SK-N-SH treated with all-trans-retinoic acid at 6 μM for 48 hours (cell line): ENCODE measurements around the gene DSTYK.

Experiments
- ATAC-seq: fragments of 200-7000 bp; cut with Tn5 transposase; 3 replicates; pipeline ENCODE4 v1.9.1; 2020; ENCODE audit warnings: mild to moderate bottlenecking, moderate library complexity
- CSDC2 ChIP-seq: fragments of 250-450 bp; sonication (Bioruptor Pico); IDR thresholded peaks from 2 replicates; pipeline ENCODE4 v1.5.0; 2020; ENCODE audit warnings: mild to moderate bottlenecking, moderate library complexity
- ESRRG ChIP-seq: fragments of 250-450 bp; sonication (Bioruptor Pico); IDR thresholded peaks from 2 replicates; pipeline ENCODE4 v1.6.1; 2021; ENCODE audit warnings: mild to moderate bottlenecking
- GLIS3 ChIP-seq: fragments of 250-450 bp; sonication (Bioruptor Pico); IDR thresholded peaks from 2 replicates; pipeline ENCODE4 v1.5.0; 2020; ENCODE audit warnings: mild to moderate bottlenecking, moderate library complexity
- OSR1 ChIP-seq: fragments of 250-450 bp; sonication (Bioruptor Pico); IDR thresholded peaks from 2 replicates; pipeline ENCODE4 v1.8.0; 2022; ENCODE audit warnings: moderate library complexity, mild to moderate bottlenecking, inconsistent platforms
- PPARA ChIP-seq: fragments of 250-450 bp; sonication (Bioruptor Pico); IDR thresholded peaks from 2 replicates; pipeline ENCODE4 v1.5.0; 2020; ENCODE audit warnings: mild to moderate bottlenecking, borderline replicate concordance
- SNAI2 ChIP-seq: fragments of 250-450 bp; sonication (Bioruptor Pico); IDR thresholded peaks from 2 replicates; pipeline ENCODE4 v1.5.0; 2020; ENCODE audit warnings: mild to moderate bottlenecking, moderate library complexity
- TCF4 ChIP-seq: fragments of 250-450 bp; sonication (Bioruptor Pico); IDR thresholded peaks from 2 replicates; pipeline ENCODE4 v1.8.0; 2021; ENCODE audit warnings: mild to moderate bottlenecking, moderate library complexity, borderline replicate concordance
- TOX ChIP-seq: fragments of 250-450 bp; sonication (Bioruptor Pico); IDR thresholded peaks from 2 replicates; pipeline ENCODE4 v1.8.0; 2021; ENCODE audit warnings: mild to moderate bottlenecking, moderate library complexity, borderline replicate concordance
- ZC3H10 ChIP-seq: fragments of 250-450 bp; sonication (Bioruptor Pico); IDR thresholded peaks from 2 replicates; pipeline ENCODE4 v1.5.1; 2021; ENCODE audit warnings: mild to moderate bottlenecking, moderate library complexity
- ZFP30 ChIP-seq: fragments of 450-650 bp; formaldehyde crosslinking; IDR thresholded peaks from 2 replicates; pipeline ENCODE4 v1.5.0; 2022; ENCODE audit warnings: mild to moderate bottlenecking, moderate library complexity
- ZNF70 ChIP-seq: fragments of 450-650 bp; formaldehyde crosslinking; IDR thresholded peaks from 2 replicates; pipeline ENCODE4 v1.5.0; 2020; ENCODE audit warnings: mild to moderate bottlenecking, moderate library complexity
- ZNF8 ChIP-seq: fragments of 450-650 bp; formaldehyde crosslinking; IDR thresholded peaks from 2 replicates; pipeline ENCODE4 v1.5.0; 2020; ENCODE audit warnings: mild to moderate bottlenecking, moderate library complexity
- TF ChIP-seq, protein P1 (sequence below): fragments of 250-450 bp; sonication (Bioruptor Pico); IDR thresholded peaks from 2 replicates; pipeline ENCODE4 v1.5.1; 2021; ENCODE audit warnings: mild to moderate bottlenecking, moderate library complexity
- TF ChIP-seq, protein P2 (sequence below): fragments of 250-450 bp; sonication (Bioruptor Pico); IDR thresholded peaks from 2 replicates; pipeline ENCODE4 v1.5.0; 2020; ENCODE audit warnings: mild to moderate bottlenecking, moderate library complexity
- TF ChIP-seq, protein P3 (sequence below): fragments of 250-450 bp; sonication (Bioruptor Pico); IDR thresholded peaks from 2 replicates; pipeline ENCODE4 v1.5.1; 2020; ENCODE audit warnings: low read depth, mild to moderate bottlenecking, moderate library complexity

DSTYK gene

DNA sequence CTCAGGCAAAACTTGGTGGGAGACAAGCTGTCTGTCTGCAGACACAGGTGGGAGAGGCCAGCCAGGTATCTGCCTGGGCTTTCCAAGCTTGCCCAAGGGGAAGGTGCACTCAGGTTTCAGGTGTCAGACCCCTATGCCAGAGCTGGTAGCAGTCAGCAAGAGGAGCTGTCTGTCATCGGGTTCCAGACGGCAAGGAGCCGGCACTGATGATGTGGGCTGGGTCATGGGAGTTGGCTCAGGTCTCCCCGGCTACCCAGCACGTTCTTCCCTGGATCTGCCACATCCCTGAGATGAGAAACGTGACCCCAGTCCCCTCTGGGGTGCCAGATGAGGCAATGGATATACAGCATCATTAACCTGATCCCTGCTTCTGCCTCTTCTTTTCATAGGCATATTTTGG is 39.2 kb upstream of the DSTYK start:
- no peak for ATAC-seq
- TF ChIP-seq ZFP30 (CRISPR knock-in tag) = no peak
- TF ChIP-seq ZC3H10 (CRISPR knock-in tag) = no peak
- no peak for TF ChIP-seq CSDC2 (CRISPR knock-in tag)
- TF ChIP-seq, protein P1, sequence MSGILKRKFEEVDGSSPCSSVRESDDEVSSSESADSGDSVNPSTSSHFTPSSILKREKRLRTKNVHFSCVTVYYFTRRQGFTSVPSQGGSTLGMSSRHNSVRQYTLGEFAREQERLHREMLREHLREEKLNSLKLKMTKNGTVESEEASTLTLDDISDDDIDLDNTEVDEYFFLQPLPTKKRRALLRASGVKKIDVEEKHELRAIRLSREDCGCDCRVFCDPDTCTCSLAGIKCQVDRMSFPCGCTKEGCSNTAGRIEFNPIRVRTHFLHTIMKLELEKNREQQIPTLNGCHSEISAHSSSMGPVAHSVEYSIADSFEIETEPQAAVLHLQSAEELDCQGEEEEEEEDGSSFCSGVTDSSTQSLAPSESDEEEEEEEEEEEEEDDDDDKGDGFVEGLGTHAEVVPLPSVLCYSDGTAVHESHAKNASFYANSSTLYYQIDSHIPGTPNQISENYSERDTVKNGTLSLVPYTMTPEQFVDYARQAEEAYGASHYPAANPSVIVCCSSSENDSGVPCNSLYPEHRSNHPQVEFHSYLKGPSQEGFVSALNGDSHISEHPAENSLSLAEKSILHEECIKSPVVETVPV (CRISPR knock-in tag) = no peak
- TF ChIP-seq OSR1 (CRISPR knock-in tag) = no peak
- no peak for TF ChIP-seq TCF4 (CRISPR knock-in tag)
- TF ChIP-seq PPARA (CRISPR knock-in tag) = no peak
- no peak for TF ChIP-seq SNAI2 (CRISPR knock-in tag)
- TF ChIP-seq TOX (CRISPR knock-in tag) = no peak
- no peak for TF ChIP-seq GLIS3 (CRISPR knock-in tag)
- TF ChIP-seq, protein P2, sequence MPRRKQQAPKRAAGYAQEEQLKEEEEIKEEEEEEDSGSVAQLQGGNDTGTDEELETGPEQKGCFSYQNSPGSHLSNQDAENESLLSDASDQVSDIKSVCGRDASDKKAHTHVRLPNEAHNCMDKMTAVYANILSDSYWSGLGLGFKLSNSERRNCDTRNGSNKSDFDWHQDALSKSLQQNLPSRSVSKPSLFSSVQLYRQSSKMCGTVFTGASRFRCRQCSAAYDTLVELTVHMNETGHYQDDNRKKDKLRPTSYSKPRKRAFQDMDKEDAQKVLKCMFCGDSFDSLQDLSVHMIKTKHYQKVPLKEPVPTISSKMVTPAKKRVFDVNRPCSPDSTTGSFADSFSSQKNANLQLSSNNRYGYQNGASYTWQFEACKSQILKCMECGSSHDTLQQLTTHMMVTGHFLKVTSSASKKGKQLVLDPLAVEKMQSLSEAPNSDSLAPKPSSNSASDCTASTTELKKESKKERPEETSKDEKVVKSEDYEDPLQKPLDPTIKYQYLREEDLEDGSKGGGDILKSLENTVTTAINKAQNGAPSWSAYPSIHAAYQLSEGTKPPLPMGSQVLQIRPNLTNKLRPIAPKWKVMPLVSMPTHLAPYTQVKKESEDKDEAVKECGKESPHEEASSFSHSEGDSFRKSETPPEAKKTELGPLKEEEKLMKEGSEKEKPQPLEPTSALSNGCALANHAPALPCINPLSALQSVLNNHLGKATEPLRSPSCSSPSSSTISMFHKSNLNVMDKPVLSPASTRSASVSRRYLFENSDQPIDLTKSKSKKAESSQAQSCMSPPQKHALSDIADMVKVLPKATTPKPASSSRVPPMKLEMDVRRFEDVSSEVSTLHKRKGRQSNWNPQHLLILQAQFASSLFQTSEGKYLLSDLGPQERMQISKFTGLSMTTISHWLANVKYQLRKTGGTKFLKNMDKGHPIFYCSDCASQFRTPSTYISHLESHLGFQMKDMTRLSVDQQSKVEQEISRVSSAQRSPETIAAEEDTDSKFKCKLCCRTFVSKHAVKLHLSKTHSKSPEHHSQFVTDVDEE (CRISPR knock-in tag) = no peak
- TF ChIP-seq ZNF8 = no peak
- TF ChIP-seq ZNF70 (CRISPR knock-in tag) = no peak

DNA sequence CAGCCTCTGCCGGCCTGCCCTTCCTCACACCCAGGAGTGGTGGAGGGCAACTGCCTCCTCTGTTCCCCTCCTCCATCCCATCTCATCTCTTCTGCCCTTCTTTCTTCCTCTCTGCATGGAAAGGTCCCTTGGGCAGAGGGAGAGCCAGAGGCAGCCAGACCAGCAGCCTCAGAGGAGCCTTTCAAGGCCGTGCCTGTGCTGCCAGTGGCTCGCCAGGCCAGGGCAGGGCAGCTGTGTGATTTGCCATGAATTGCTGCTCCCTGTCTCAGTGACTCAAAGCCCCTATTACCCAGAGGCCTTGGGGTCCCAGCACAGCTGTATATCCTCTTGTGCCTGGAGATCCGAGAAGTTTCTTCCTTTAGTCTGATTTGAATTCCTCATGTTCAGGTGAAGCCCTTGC is 38.1 kb upstream of the DSTYK start:
- TF ChIP-seq, protein P2 (CRISPR knock-in tag) = no peak
- TF ChIP-seq TCF4 (CRISPR knock-in tag) = no peak
- TF ChIP-seq, protein P3, sequence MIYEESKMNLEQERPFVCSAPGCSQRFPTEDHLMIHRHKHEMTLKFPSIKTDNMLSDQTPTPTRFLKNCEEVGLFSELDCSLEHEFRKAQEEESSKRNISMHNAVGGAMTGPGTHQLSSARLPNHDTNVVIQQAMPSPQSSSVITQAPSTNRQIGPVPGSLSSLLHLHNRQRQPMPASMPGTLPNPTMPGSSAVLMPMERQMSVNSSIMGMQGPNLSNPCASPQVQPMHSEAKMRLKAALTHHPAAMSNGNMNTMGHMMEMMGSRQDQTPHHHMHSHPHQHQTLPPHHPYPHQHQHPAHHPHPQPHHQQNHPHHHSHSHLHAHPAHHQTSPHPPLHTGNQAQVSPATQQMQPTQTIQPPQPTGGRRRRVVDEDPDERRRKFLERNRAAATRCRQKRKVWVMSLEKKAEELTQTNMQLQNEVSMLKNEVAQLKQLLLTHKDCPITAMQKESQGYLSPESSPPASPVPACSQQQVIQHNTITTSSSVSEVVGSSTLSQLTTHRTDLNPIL (CRISPR knock-in tag) = no peak
- no peak for TF ChIP-seq PPARA (CRISPR knock-in tag)
- TF ChIP-seq, protein P1 (CRISPR knock-in tag) = no peak
- TF ChIP-seq ESRRG = no peak
- peak; percentile 24; the same call in 2 of the 3 replicates for ATAC-seq

DNA sequence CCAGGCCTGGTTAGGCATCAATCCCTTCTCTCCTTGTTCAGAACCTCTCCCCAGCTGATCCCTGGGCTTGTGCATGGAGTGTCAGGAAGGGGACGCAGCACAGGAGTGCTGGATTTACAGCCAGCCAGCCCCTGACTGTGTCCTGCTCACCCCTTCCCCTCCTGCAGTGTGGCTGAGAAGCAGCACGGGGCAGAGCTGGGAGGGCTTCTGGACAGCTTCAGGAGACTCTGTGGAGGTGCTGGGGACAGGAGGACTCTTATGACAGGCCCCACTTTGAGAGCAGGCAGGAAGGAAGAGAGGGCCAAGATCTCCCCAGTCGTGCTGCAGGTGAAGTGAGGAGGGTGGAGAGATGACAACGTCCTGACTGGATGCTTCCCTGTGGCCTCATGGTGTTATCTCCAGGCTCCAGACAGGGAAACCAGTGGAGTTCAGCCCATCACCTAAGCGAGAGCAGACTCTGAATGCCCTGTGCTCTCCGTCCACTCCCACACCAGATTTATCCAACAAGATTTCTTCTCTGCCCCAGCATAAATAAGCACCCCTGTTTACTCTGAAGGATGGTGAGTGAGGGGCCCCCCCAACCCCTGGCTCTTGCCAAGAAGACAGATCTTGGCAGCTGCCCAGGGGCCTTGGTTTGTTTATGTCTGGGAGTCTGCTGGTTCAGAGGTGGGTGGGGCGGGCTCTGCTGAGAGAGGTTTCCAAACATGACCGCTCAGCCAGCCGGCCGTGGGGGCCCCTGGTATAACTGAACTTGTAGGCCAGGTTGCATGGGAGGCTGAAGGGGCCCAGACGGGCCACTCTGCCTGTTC is 37.5 kb upstream of the DSTYK start:
- peak; percentile 64 for ATAC-seq

More for the DNA sequence above, 37.5 kb upstream of the DSTYK start:
- TF ChIP-seq ZNF8 (no peak), TCF4 (CRISPR knock-in tag) (no peak), TOX (CRISPR knock-in tag) (no peak), ZFP30 (CRISPR knock-in tag) (no peak)
